ENCODE measurements around the gene EMC1.
"Not testable (repeated sequence)": the region's sequence is repeated elsewhere in the genome, so short reads cannot be mapped to it uniquely, and the experiment has no call there.

- TF ChIP-seq CTCF (IDR thresholded peaks at IDR 0.05; ENCODE audit: low read depth, low read length, poor library complexity, severe bottlenecking); EZH2phosphoT487 (IDR thresholded peaks at IDR 0.05; ENCODE audit: borderline replicate concordance, low read length): not testable (repeated sequence)
These were observed 5.0 kb upstream of the EMC1 start for GRCh38 chr1:19256301-19256700.

Measured in DOHH2 (cell line).